GM18519 (cell line): Measurements from ENCODE around the gene AACS.

Source experiments
- ATAC-seq: cut with Tn5 transposase; IDR thresholded peaks from one replicate; pipeline ENCODE4 v1.9.1; 2021; ENCODE audit warnings: mild to moderate bottlenecking, moderate library complexity; ENCODE audit not compliant: unreplicated experiment, low FRiP score

The AACS gene

GRCh38 chr12:125183187-125184067 lies 118.2 kb downstream of the AACS start:
- ATAC-seq: peak; percentile 67

- no peak for ATAC-seq
These were observed 119.2 kb downstream of the AACS start for GRCh38 chr12:125184213-125184967.

- ATAC-seq: no peak
These were observed 120.1 kb downstream of the AACS start for GRCh38 chr12:125185311-125185739.

- ATAC-seq: no peak
These were observed 120.7 kb downstream of the AACS start, which contains the start of gene TMEM132B for GRCh38 chr12:125185740-125186470. Gene TMEM132B, plus strand, starts transcription at chr12:125186386.

GRCh38 chr12:125186471-125187147 lies 121.4 kb downstream of the AACS start:
- no peak for ATAC-seq

- no peak for ATAC-seq
These were observed 122.0 kb downstream of the AACS start for GRCh38 chr12:125187148-125187745.

- ATAC-seq: no peak
These were observed 122.8 kb downstream of the AACS start for GRCh38 chr12:125187780-125188741.

GRCh38 chr12:125189015-125189414 lies 123.8 kb downstream of the AACS start:
- no peak for ATAC-seq

- ATAC-seq: no peak
These were observed 124.3 kb downstream of the AACS start for GRCh38 chr12:125189502-125189901.

- ATAC-seq: no peak
These were observed 126.3 kb downstream of the AACS start for GRCh38 chr12:125191361-125192087.

- ATAC-seq: no peak
These were observed 127.5 kb downstream of the AACS start for GRCh38 chr12:125192690-125193221.
